SK-N-SH (cell line): ENCODE measurements around the gene ST8SIA4. TPM values are rescaled to one million over a fixed set of nuclear protein-coding genes. Genes with fewer than 3 reads are reported as not detected.

Experiments used
- CTCF ChIA-PET: fragments of 300-600, 350-600 bp; formaldehyde crosslinking; extraction: SDS; loops from one replicate; lab custom pipeline; 2021; lab: Yijun Ruan, JAX
- POLR2A ChIA-PET: fragments of 350-600 bp; sonication (Branson Sonifier 250); formaldehyde crosslinking; extraction: SDS; loops from one replicate; lab custom pipeline; 2020; ENCODE audit warnings: antibody characterized with exemption, inconsistent platforms; lab: Yijun Ruan, JAX
- DNase-seq: peaks from one replicate; pipeline ENCODE4 v3.0.0; 2012
- H2AFZ ChIP-seq: fragments of 200-600 bp; sonication (generic); 2 replicates; pipeline ENCODE4 v1.8.1; 2016; ENCODE audit warnings: antibody characterized with exemption, mild to moderate bottlenecking, low read depth
- H3F3A ChIP-seq: fragments of 200-600 bp; sonication (generic); replicated peaks from 2 replicates; pipeline ENCODE3; 2016; ENCODE audit warnings: antibody characterized with exemption, mild to moderate bottlenecking; ENCODE audit not compliant: insufficient read depth
- H3K27ac ChIP-seq, 2 experiments: fragments of 200-500 bp in 1 of 2; fragments of 200-600 bp in 1 of 2; sonication (Bioruptor generic) in 1 of 2; sonication (generic), shearing (Covaris generic) in 1 of 2; 2 replicates each; pipeline versions ENCODE4 v1.5.1 to v1.6.1; 2014 to 2016; ENCODE audit warnings: low read depth in 2 of 2, inconsistent platforms in 1 of 2, low read length in 1 of 2, mild to moderate bottlenecking in 1 of 2, mixed read lengths in 1 of 2
- H3K27me3 ChIP-seq: fragments of 200-600 bp; sonication (generic), shearing (Covaris generic); 2 replicates; pipeline ENCODE4 v1.6.1; 2016; ENCODE audit warnings: mixed run types; ENCODE audit not compliant: insufficient read depth
- H3K36me3 ChIP-seq, 2 experiments: fragments of 200-500 bp in 1 of 2; fragments of 200-600 bp in 1 of 2; sonication (Bioruptor generic) in 1 of 2; sonication (generic) in 1 of 2; replicated peaks in 1 of 2; 2 replicates each; pipeline versions ENCODE3 to v1.5.1; 2014 to 2016; ENCODE audit warnings: low read length in 1 of 2, mild to moderate bottlenecking in 1 of 2; ENCODE audit not compliant: insufficient read depth in 2 of 2, control insufficient read depth in 1 of 2
- H3K4me1 ChIP-seq, 2 experiments: fragments of 200-500 bp in 1 of 2; fragments of 200-600 bp in 1 of 2; sonication (Bioruptor generic) in 1 of 2; sonication (generic), shearing (Covaris generic) in 1 of 2; 2 replicates each; pipeline versions ENCODE4 v1.5.1 to v1.6.1; 2014 to 2016; ENCODE audit warnings: low read depth in 1 of 2, low read length in 1 of 2, mixed run types in 1 of 2; ENCODE audit not compliant: insufficient read depth in 2 of 2, control insufficient read depth in 1 of 2
- H3K4me2 ChIP-seq: fragments of 200-600 bp; sonication (generic), shearing (Covaris generic); 2 replicates; pipeline ENCODE4 v1.6.1; 2017; ENCODE audit warnings: mixed run types
- H3K4me3 ChIP-seq, 2 experiments: fragments of 200-500 bp in 1 of 2; fragments of 200-600 bp in 1 of 2; sonication (Bioruptor generic) in 1 of 2; sonication (generic), shearing (Covaris generic) in 1 of 2; 2 replicates each; pipeline versions ENCODE4 v1.5.1 to v1.8.1; 2014 to 2016; ENCODE audit warnings: low read depth in 2 of 2, inconsistent platforms in 1 of 2, low read length in 1 of 2, mild to moderate bottlenecking in 1 of 2, mixed read lengths in 1 of 2, moderate library complexity in 1 of 2
- H3K79me2 ChIP-seq: fragments of 200-600 bp; sonication (generic); 2 replicates; pipeline ENCODE4 v1.8.1; 2017; ENCODE audit warnings: mild to moderate bottlenecking; ENCODE audit not compliant: insufficient read depth
- H3K9ac ChIP-seq: fragments of 200-600 bp; sonication (generic); 2 replicates; pipeline ENCODE4 v1.6.1; 2017; ENCODE audit warnings: mixed run types
- H3K9me2 ChIP-seq: fragments of 200-600 bp; sonication (generic); 2 replicates; pipeline ENCODE4 v1.6.1; 2017; ENCODE audit warnings: mixed run types
- H3K9me3 ChIP-seq: fragments of 200-600 bp; sonication (generic); 2 replicates; pipeline ENCODE4 v1.6.1; 2017; ENCODE audit warnings: mixed run types, mild to moderate bottlenecking, moderate library complexity
- H4K20me1 ChIP-seq: fragments of 200-600 bp; sonication (generic); 2 replicates; pipeline ENCODE4 v1.6.1; 2017; ENCODE audit warnings: mild to moderate bottlenecking, mixed run types; ENCODE audit not compliant: insufficient read depth
- IRF3 ChIP-seq: fragments of 150-350 bp; IDR thresholded peaks from 2 replicates; pipeline ENCODE4 v1.6.1; 2016; ENCODE audit warnings: mild to moderate bottlenecking, low read depth, low read length
- MXI1 ChIP-seq: IDR thresholded peaks from 2 replicates; pipeline ENCODE4 v1.6.1; 2012; ENCODE audit warnings: mild to moderate bottlenecking, low read depth, low read length, improper control_type of control experiment
- RAD21 ChIP-seq: IDR thresholded peaks from 2 replicates; pipeline ENCODE4 v1.6.1; 2012; ENCODE audit warnings: mild to moderate bottlenecking, low read length
- SMC3 ChIP-seq: IDR thresholded peaks from 2 replicates; pipeline ENCODE4 v1.6.1; 2012; ENCODE audit warnings: low read depth, low read length, improper control_type of control experiment
- TAF1 ChIP-seq: IDR thresholded peaks from 2 replicates; pipeline ENCODE4 v1.6.1; 2012; ENCODE audit warnings: low read depth, mild to moderate bottlenecking, low read length, moderate library complexity, borderline replicate concordance
- WGBS: methylation state at CpG from one replicate; pipeline ENCODE4 v1.1.6; 2017; ENCODE audit warnings: low lambda C conversion rate; 5-methylcytosine and 5-hydroxymethylcytosine counted together
- polyA plus RNA-seq, 3 experiments: library from polyadenylated mRNA; depleted of rRNA; stranded (reverse); fragments of >200 nt; gene quantifications; 2 replicates each; pipeline ENCODE4 v1.2.3, GENCODE V29; 2012
- TF ChIP-seq, protein P1 (sequence below): fragments of 200-600 bp; sonication (generic); IDR thresholded peaks from 2 replicates; pipeline ENCODE4 v1.6.1; 2017; ENCODE audit warnings: antibody characterized with exemption, mild to moderate bottlenecking, moderate library complexity
- TF ChIP-seq, protein P2 (sequence below): IDR thresholded peaks from 2 replicates; pipeline ENCODE4 v1.6.1; 2012; ENCODE audit warnings: mild to moderate bottlenecking, low read depth, low read length, moderate library complexity

The ST8SIA4 gene
- polyA plus RNA-seq, 1 of the 3 experiments (the other 2 are of a cell fraction) = 0.02 TPM

- CTCF ChIA-PET = no interaction called here
- no peak overlapping the region for H3K9ac ChIP-seq
Observed at GRCh38 chr5:100823812-100824211, 79.3 kb downstream of the ST8SIA4 start.

DNA sequence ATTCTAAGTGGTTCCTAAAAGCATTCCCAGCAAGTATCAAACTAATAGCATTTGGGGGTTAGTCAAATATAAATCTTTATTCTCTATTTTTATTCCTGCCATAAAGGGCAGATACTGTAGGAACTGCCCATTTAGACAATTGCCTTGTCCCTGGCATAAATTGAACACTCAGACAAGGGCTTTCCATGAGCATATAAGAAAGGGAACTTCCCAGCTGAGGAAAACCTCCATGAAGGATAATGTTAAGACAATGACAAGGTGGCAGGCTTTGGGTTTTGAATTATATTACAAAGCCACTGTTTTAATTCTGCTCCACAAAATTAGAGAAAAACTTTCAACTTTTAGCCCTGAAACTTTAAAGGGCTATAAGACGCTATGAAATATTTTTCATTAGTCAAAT lies 81.3 kb downstream of the ST8SIA4 start:
- TF ChIP-seq SMC3 (no peak), RAD21 (no peak), IRF3 (no peak)
- TF ChIP-seq, protein P1, sequence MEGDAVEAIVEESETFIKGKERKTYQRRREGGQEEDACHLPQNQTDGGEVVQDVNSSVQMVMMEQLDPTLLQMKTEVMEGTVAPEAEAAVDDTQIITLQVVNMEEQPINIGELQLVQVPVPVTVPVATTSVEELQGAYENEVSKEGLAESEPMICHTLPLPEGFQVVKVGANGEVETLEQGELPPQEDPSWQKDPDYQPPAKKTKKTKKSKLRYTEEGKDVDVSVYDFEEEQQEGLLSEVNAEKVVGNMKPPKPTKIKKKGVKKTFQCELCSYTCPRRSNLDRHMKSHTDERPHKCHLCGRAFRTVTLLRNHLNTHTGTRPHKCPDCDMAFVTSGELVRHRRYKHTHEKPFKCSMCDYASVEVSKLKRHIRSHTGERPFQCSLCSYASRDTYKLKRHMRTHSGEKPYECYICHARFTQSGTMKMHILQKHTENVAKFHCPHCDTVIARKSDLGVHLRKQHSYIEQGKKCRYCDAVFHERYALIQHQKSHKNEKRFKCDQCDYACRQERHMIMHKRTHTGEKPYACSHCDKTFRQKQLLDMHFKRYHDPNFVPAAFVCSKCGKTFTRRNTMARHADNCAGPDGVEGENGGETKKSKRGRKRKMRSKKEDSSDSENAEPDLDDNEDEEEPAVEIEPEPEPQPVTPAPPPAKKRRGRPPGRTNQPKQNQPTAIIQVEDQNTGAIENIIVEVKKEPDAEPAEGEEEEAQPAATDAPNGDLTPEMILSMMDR = no peak
- TF ChIP-seq, all 33 proteins: peak for 0
- no peaks in the 10 kb centered on the region for H4K20me1 ChIP-seq
- H3K4me1 ChIP-seq = no peaks in the 10 kb centered on the region; a peak in 1 of 4 replicates
- DNase-seq = no peak
- no peak overlapping the region for H3K4me2 ChIP-seq
- H3K27ac ChIP-seq = no peak overlapping the region
- H3K9me3 ChIP-seq = no peaks in the 10 kb centered on the region
- H3K9me2 ChIP-seq = no peaks in the 10 kb centered on the region
- H3F3A ChIP-seq = no peaks in the 10 kb centered on the region
- H3K36me3 ChIP-seq = no peaks in the 10 kb centered on the region
- H3K27me3 ChIP-seq = no peaks in the 10 kb centered on the region
- ChIA-PET POLR2A (no interaction called here), CTCF (no interaction called here)
- no peak overlapping the region for H3K4me3 ChIP-seq
- H3K79me2 ChIP-seq = no peaks in the 10 kb centered on the region
- H2AFZ ChIP-seq = no peak overlapping the region
- WGBS = 59% methylated on average over 1 of the region's 1 CpG
- H3K9ac ChIP-seq = no peak overlapping the region

More at GRCh38 chr5:100823812-100824211, 79.3 kb downstream of the ST8SIA4 start:
- Histone ChIP-seq H3K79me2 (no peaks in the 10 kb centered on the region), H3K9me2 (no peaks in the 10 kb centered on the region), H2AFZ (no peak overlapping the region), H3K4me2 (no peak overlapping the region), H3K4me3 (no peak overlapping the region), H3K36me3 (no peaks in the 10 kb centered on the region), H3K27me3 (no peaks in the 10 kb centered on the region), H4K20me1 (no peaks in the 10 kb centered on the region), H3K9me3 (no peaks in the 10 kb centered on the region), H3K4me1 (peaks cover 0 to 7% of the 10 kb centered on the region in 2 experiments; a peak in 2 of 4 replicates), H3K27ac (no peak overlapping the region), H3F3A (no peaks in the 10 kb centered on the region)
- POLR2A ChIA-PET = no interaction called here
- DNase-seq = no peak
- 25% methylated on average over 2 of the region's 2 CpGs for WGBS
- TF ChIP-seq MXI1 (no peak), TAF1 (no peak)
- TF ChIP-seq, protein P2, sequence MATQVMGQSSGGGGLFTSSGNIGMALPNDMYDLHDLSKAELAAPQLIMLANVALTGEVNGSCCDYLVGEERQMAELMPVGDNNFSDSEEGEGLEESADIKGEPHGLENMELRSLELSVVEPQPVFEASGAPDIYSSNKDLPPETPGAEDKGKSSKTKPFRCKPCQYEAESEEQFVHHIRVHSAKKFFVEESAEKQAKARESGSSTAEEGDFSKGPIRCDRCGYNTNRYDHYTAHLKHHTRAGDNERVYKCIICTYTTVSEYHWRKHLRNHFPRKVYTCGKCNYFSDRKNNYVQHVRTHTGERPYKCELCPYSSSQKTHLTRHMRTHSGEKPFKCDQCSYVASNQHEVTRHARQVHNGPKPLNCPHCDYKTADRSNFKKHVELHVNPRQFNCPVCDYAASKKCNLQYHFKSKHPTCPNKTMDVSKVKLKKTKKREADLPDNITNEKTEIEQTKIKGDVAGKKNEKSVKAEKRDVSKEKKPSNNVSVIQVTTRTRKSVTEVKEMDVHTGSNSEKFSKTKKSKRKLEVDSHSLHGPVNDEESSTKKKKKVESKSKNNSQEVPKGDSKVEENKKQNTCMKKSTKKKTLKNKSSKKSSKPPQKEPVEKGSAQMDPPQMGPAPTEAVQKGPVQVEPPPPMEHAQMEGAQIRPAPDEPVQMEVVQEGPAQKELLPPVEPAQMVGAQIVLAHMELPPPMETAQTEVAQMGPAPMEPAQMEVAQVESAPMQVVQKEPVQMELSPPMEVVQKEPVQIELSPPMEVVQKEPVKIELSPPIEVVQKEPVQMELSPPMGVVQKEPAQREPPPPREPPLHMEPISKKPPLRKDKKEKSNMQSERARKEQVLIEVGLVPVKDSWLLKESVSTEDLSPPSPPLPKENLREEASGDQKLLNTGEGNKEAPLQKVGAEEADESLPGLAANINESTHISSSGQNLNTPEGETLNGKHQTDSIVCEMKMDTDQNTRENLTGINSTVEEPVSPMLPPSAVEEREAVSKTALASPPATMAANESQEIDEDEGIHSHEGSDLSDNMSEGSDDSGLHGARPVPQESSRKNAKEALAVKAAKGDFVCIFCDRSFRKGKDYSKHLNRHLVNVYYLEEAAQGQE = no peak
